ENCODE results near the gene BEND7. TPM values are rescaled to one million over a fixed set of nuclear protein-coding genes. Genes with fewer than 3 reads are reported as not detected.

The BEND7 gene
- polyA plus RNA-seq, 1 donor (not counting 4 experiments of a cell fraction or from before 2014, with no cell fraction given), result 4.4 TPM

DNA sequence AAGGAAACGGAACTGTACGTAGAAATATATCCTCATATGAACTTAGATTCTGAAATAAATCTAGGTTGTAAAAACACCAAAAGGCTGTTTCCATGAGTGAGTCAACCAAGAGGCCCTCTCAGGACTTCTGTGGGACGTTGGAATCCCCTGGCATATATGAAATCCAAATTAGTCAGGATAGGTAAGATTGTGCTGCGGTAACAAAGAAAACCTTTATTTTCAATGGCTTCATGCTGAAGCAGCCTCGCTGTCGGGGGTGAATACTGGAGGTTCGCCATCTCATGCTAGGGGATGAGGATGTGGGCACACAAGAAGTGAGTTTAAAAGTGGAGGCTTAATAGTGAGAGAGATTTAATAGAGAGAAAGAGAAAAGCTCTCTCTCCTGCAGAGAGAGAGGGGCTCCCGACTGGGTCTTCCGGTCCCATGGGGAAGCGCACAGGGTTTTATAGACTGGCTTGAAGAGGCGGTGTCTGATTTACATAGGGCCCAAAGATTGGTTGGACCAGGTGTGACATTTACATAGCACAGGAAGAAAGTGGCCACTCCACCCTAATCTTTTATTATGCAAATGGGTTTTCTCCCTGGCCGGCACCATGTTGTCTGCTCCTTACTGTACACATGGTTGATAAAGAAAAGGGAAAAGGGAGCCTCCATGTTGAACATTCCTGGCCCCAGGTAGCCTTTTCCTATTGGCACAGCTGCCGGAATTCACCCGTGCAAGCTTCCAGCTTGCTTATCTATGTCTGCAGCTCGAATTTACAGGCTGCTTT lies 128.4 kb downstream of the BEND7 start:
- TF ChIP-seq, protein P1, sequence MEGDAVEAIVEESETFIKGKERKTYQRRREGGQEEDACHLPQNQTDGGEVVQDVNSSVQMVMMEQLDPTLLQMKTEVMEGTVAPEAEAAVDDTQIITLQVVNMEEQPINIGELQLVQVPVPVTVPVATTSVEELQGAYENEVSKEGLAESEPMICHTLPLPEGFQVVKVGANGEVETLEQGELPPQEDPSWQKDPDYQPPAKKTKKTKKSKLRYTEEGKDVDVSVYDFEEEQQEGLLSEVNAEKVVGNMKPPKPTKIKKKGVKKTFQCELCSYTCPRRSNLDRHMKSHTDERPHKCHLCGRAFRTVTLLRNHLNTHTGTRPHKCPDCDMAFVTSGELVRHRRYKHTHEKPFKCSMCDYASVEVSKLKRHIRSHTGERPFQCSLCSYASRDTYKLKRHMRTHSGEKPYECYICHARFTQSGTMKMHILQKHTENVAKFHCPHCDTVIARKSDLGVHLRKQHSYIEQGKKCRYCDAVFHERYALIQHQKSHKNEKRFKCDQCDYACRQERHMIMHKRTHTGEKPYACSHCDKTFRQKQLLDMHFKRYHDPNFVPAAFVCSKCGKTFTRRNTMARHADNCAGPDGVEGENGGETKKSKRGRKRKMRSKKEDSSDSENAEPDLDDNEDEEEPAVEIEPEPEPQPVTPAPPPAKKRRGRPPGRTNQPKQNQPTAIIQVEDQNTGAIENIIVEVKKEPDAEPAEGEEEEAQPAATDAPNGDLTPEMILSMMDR (optimal IDR thresholded peaks at IDR 0.05 in 1 of 3, IDR thresholded peaks at IDR 0.05 in 1 of 3, conservative IDR thresholded peaks at IDR 0.05 in 1 of 3; ENCODE audit: extremely low read depth in 1 of 3, insufficient read depth in 2 of 3, low read length in 3 of 3), result no peak
- TF ChIP-seq EZH2 (IDR thresholded peaks at IDR 0.05; ENCODE audit: low read length), result no peak
- Histone ChIP-seq H3K9me1 (ENCODE audit: control insufficient read depth, extremely low read depth, insufficient read depth, low read length) (no peaks in the 10 kb centered on the region), H3K27me3 (ENCODE audit: control insufficient read depth, extremely low read depth, insufficient read depth, low read length) (no peaks in the 10 kb centered on the region), H3K4me2 (ENCODE audit: control insufficient read depth, extremely low read depth, insufficient read depth, low read depth, low read length) (no peak overlapping the region), H3K9me3 (ENCODE audit: control insufficient read depth, low read depth, low read length) (no peaks in the 10 kb centered on the region), H2AFZ (ENCODE audit: control insufficient read depth, low read length) (no peak overlapping the region), H4K20me1 (ENCODE audit: control insufficient read depth, extremely low read depth, insufficient read depth, low read length) (no peaks in the 10 kb centered on the region), H3K4me1 (ENCODE audit: control insufficient read depth, extremely low read depth, insufficient read depth, low read length) (peaks cover 2% of the 10 kb centered on the region), H3K79me2 (ENCODE audit: control insufficient read depth, insufficient read depth, low read length) (no peaks in the 10 kb centered on the region), H3K27ac (ENCODE audit: control insufficient read depth, insufficient read depth, low read length) (no peak overlapping the region), H3K9ac (ENCODE audit: control insufficient read depth, extremely low read depth, insufficient read depth, low read length) (no peak overlapping the region), H3K36me3 (ENCODE audit: control insufficient read depth in 2 of 2, extremely low read depth in 1 of 2, insufficient read depth in 2 of 2, low read length in 2 of 2) (no peaks in the 10 kb centered on the region), H3K4me3 (ENCODE audit: control insufficient read depth in 2 of 3, extremely low read depth in 1 of 3, insufficient read depth in 2 of 3, low read depth in 1 of 3, low read length in 3 of 3) (no peak overlapping the region)
- FAIRE-seq, result no peak
- no peak for DNase-seq (ENCODE audit: low read depth, low spot score)
- dilution Hi-C loops (cut with MboI; ENCODE audit: extremely low pct_ligation_motif_present, low sequenced_read_pairs), result no loop called here

DNA sequence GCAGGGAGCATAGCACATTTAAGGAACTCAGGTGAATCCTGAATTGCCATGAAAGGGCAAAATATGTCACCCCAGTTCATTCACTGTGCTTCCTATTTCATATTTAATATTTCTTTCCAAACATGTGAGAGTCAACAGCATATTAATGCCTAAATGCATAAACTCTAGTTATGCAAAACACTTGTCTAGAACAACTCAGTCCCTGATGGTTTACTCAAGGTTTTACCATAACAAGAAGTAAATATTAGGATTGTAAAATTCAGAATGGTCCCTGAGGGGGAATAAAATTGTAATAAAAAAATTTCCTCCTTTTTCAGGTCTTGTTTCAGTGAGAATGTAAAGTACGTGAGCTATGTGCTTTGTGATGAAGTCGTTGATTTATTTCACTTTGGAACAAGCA lies 129.1 kb downstream of the BEND7 start:
- no peak for DNase-seq (ENCODE audit: low read depth, low spot score)
- dilution Hi-C loops (cut with MboI; ENCODE audit: extremely low pct_ligation_motif_present, low sequenced_read_pairs), result no loop called here
- no peaks in the 10 kb centered on the region for H3K9me1 ChIP-seq (ENCODE audit: control insufficient read depth, extremely low read depth, insufficient read depth, low read length)
- H3K27me3 ChIP-seq (ENCODE audit: control insufficient read depth, extremely low read depth, insufficient read depth, low read length), result no peaks in the 10 kb centered on the region
- H3K4me1 ChIP-seq (ENCODE audit: control insufficient read depth, extremely low read depth, insufficient read depth, low read length), result peaks cover 2% of the 10 kb centered on the region
- H3K27ac ChIP-seq (ENCODE audit: control insufficient read depth, insufficient read depth, low read length), result no peak overlapping the region
- H4K20me1 ChIP-seq (ENCODE audit: control insufficient read depth, extremely low read depth, insufficient read depth, low read length), result no peaks in the 10 kb centered on the region
- H3K79me2 ChIP-seq (ENCODE audit: control insufficient read depth, insufficient read depth, low read length), result no peaks in the 10 kb centered on the region
- H3K9ac ChIP-seq (ENCODE audit: control insufficient read depth, extremely low read depth, insufficient read depth, low read length), result no peak overlapping the region
- FAIRE-seq, result no peak
- TF ChIP-seq, protein P1 (optimal IDR thresholded peaks at IDR 0.05 in 1 of 3, IDR thresholded peaks at IDR 0.05 in 1 of 3, conservative IDR thresholded peaks at IDR 0.05 in 1 of 3; ENCODE audit: extremely low read depth in 1 of 3, insufficient read depth in 2 of 3, low read length in 3 of 3), result no peak
- TF ChIP-seq EZH2 (IDR thresholded peaks at IDR 0.05; ENCODE audit: low read length), result no peak
- H3K36me3 ChIP-seq (ENCODE audit: control insufficient read depth in 2 of 2, extremely low read depth in 1 of 2, insufficient read depth in 2 of 2, low read length in 2 of 2), result no peaks in the 10 kb centered on the region
- no peaks in the 10 kb centered on the region for H3K9me3 ChIP-seq (ENCODE audit: control insufficient read depth, low read depth, low read length)
- no peak overlapping the region for H3K4me2 ChIP-seq (ENCODE audit: control insufficient read depth, extremely low read depth, insufficient read depth, low read depth, low read length)
- H2AFZ ChIP-seq (ENCODE audit: control insufficient read depth, low read length), result no peak overlapping the region
- H3K4me3 ChIP-seq (ENCODE audit: control insufficient read depth in 2 of 3, extremely low read depth in 1 of 3, insufficient read depth in 2 of 3, low read depth in 1 of 3, low read length in 3 of 3), result no peak overlapping the region
